Measurements from ENCODE around the gene FZR1.
"Not testable (repeated sequence)": the region's sequence is repeated elsewhere in the genome, so short reads cannot be mapped to it uniquely, and the experiment has no call there.

The FZR1 gene

GRCh38 chr19:3547301-3547731 is 41.2 kb downstream of the FZR1 start:
- DNase-seq (ENCODE audit: low spot score): no peak

- DNase-seq (ENCODE audit: low spot score): no peak
These were observed 41.7 kb downstream of the FZR1 start for GRCh38 chr19:3547767-3548282.

- DNase-seq (ENCODE audit: low spot score): peak; percentile 69
These were observed 42.5 kb downstream of the FZR1 start for GRCh38 chr19:3548606-3549005.

- DNase-seq (ENCODE audit: low spot score): no peak
These were observed 43.7 kb downstream of the FZR1 start for GRCh38 chr19:3549816-3550215.

- DNase-seq (ENCODE audit: low spot score): no peak
These were observed 45.1 kb downstream of the FZR1 start for GRCh38 chr19:3550947-3551791.

GRCh38 chr19:3551792-3552095 is 45.6 kb downstream of the FZR1 start:
- no peak for DNase-seq (ENCODE audit: low spot score)

- DNase-seq (ENCODE audit: low spot score): no peak
These were observed 48.4 kb downstream of the FZR1 start for GRCh38 chr19:3554254-3555083.

GRCh38 chr19:3555653-3556422 is 49.7 kb downstream of the FZR1 start:
- no peak for DNase-seq (ENCODE audit: low spot score)

GRCh38 chr19:3556423-3556977 is 50.4 kb downstream of the FZR1 start:
- DNase-seq (ENCODE audit: low spot score): no peak

GRCh38 chr19:3556978-3557460 is 50.9 kb downstream of the FZR1 start:
- no peak for DNase-seq (ENCODE audit: low spot score)

- DNase-seq (ENCODE audit: low spot score): peak; percentile 95
These were observed 51.5 kb downstream of the FZR1 start, which contains the start of gene MFSD12 for GRCh38 chr19:3557461-3558248. MFSD12 (minus strand) TSS chr19:3557586; CDS start chr19:3557403, 183 bp downstream.

GRCh38 chr19:3563709-3564524 is 57.8 kb downstream of the FZR1 start:
- no peak for DNase-seq (ENCODE audit: low spot score)

- no peak for DNase-seq (ENCODE audit: low spot score)
These were observed 59.0 kb downstream of the FZR1 start for GRCh38 chr19:3565139-3565538.

- not testable (repeated sequence) for DNase-seq (ENCODE audit: low spot score)
These were observed 63.9 kb downstream of the FZR1 start for GRCh38 chr19:3570042-3570441.

GRCh38 chr19:3570606-3571011 is 64.5 kb downstream of the FZR1 start:
- peak; percentile 83 for DNase-seq (ENCODE audit: low spot score)

- peak; percentile 100 for DNase-seq (ENCODE audit: low spot score)
These were observed 66.2 kb downstream of the FZR1 start for GRCh38 chr19:3572132-3572854.

- DNase-seq (ENCODE audit: low spot score): no peak
These were observed 66.7 kb downstream of the FZR1 start, which contains the start of gene HMG20B for GRCh38 chr19:3572855-3573161. HMG20B (plus strand) TSS chr19:3572944; CDS start chr19:3573310, 366 bp downstream.

GRCh38 chr19:3573162-3573857 is 67.2 kb downstream of the FZR1 start:
- DNase-seq (ENCODE audit: low spot score): no peak

All from Ammon's horn (tissue), 1 donor.